ENCODE results near the gene E2F2.

GRCh38 chr1:23496490-23497181 lies 34.4 kb downstream of the E2F2 start:
- TF ChIP-seq, protein P1, sequence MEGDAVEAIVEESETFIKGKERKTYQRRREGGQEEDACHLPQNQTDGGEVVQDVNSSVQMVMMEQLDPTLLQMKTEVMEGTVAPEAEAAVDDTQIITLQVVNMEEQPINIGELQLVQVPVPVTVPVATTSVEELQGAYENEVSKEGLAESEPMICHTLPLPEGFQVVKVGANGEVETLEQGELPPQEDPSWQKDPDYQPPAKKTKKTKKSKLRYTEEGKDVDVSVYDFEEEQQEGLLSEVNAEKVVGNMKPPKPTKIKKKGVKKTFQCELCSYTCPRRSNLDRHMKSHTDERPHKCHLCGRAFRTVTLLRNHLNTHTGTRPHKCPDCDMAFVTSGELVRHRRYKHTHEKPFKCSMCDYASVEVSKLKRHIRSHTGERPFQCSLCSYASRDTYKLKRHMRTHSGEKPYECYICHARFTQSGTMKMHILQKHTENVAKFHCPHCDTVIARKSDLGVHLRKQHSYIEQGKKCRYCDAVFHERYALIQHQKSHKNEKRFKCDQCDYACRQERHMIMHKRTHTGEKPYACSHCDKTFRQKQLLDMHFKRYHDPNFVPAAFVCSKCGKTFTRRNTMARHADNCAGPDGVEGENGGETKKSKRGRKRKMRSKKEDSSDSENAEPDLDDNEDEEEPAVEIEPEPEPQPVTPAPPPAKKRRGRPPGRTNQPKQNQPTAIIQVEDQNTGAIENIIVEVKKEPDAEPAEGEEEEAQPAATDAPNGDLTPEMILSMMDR (IDR thresholded peaks at IDR 0.05) = no peak
- TF ChIP-seq POLR2A (IDR thresholded peaks at IDR 0.05) = no peak

All from thyroid gland (tissue), 4 donors.